Epidermal melanocyte (primary cell): ENCODE results near the gene ACP2.

Source experiments
- DNase-seq: peaks from one replicate; pipeline ENCODE4 v3.0.0; 2011; ENCODE audit warnings: low spot score; ENCODE audit not compliant: insufficient read length

The ACP2 gene, protein sequence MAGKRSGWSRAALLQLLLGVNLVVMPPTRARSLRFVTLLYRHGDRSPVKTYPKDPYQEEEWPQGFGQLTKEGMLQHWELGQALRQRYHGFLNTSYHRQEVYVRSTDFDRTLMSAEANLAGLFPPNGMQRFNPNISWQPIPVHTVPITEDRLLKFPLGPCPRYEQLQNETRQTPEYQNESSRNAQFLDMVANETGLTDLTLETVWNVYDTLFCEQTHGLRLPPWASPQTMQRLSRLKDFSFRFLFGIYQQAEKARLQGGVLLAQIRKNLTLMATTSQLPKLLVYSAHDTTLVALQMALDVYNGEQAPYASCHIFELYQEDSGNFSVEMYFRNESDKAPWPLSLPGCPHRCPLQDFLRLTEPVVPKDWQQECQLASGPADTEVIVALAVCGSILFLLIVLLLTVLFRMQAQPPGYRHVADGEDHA

DNA sequence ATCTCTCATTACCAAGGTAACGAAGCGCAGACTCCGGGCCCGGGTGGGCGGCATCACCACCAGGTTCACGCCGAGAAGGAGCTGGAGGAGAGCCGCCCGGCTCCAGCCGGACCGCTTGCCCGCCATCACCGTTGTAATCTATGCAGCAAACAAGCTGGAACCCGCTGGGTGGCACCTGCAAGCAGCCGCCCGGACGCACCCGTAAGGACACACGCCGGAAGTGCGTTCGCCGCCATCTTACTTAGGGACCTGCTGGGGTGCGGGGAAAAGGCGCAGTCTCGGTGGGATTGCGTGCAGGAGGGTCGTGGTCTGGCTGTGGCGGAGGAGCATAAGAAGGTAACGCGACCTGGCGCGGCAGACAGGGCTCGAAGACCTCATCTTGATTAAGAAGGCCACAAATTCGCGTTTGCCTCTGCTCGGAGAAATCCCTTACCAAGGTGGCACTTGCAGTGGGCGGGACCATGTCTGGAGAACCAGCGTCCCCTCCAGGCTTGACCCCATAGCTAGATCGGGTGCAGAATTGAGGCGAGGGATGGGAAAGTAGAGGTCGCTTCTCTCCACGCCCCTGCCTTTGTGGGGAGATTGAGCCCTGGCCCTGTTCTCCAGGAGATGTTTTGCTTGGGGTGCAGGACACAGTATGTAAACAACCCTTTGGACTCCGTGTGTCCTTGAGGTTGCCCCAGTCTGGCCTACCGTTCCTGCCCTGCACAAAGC is at the start of gene ACP2:
Gene ACP2 (minus strand): TSS at position 151 of the 714 bp plus-strand sequence. CDS start 25 bp downstream, at position 126.
- DNase-seq: peak; percentile 50

DNA sequence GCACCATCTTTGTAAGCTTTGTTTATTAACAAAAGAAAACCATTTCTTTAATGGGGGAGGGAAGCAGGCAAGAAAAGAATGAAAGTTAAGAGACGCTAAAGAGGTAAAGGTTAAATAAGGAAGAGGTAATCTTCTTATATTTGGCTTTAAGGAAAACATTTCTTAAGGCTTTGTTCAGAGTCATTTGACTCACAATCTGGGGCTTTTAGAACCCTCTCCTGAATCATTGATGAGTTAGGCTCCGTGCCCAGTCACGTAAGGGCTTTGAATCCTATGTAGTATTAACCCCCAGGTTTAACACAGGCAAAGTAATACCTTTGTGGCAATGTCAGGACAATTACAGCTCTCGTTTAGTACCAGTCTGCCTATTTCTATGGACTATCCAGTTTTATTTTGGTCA is 47.4 kb upstream of the ACP2 start:
- no peak for DNase-seq

GRCh38 chr11:47295385-47295784 is 46.8 kb upstream of the ACP2 start:
- no peak for DNase-seq

DNA sequence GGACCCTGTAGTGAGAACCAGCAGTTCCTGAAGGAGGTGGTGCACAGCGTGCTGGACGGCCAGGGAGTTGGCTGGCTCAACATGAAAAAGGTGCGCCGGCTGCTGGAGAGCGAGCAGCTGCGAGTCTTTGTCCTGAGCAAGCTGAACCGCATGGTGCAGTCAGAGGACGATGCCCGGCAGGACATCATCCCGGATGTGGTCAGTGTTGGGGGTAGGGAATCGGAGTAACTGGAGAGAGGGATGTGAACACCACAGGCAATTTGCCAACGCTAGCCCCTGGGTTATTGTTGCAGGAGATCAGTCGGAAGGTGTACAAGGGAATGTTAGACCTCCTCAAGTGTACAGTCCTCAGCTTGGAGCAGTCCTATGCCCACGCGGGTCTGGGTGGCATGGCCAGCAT is 41.2 kb upstream of the ACP2 start:
- DNase-seq: no peak

- DNase-seq: no peak
Observed at GRCh38 chr11:47288066-47288465, 39.5 kb upstream of the ACP2 start.

DNA sequence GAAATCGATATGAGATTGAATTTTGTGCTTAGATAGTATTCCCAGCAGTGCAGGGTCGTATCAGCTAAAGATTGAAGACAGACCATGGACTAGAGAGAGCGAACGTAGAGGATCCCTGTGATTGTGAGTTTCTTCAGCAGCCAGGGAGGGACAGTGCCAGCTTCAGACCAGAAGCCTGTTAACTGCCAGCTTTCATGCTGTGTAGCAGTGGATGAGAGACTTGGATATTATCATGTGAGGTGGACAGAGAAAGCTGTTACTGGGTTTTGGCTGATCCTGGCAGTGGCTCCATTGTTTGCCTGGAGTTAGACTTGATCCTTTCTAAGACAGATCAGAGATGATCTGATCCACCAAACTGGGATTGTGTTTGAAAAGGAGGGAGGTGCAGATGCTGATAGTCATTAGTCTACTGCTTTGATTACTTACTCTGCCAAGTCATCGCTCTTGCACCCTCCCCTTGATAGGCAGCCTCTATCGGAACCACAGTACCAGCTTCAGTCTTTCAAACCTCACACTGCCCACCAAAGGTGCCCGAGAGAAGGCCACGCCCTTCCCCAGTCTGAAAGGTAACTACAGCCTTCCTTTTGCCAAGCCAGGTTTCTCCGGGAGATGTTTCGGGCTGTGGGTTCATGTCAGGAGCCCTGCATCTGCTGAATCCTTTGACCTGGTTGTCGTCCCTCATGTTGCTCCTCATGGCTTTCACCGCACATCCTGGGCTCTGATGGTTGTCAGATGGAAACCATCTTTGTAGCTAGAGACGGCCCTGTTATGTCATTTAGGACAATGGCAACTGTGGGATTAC is 37.6 kb upstream of the ACP2 start:
- DNase-seq: no peak

DNA sequence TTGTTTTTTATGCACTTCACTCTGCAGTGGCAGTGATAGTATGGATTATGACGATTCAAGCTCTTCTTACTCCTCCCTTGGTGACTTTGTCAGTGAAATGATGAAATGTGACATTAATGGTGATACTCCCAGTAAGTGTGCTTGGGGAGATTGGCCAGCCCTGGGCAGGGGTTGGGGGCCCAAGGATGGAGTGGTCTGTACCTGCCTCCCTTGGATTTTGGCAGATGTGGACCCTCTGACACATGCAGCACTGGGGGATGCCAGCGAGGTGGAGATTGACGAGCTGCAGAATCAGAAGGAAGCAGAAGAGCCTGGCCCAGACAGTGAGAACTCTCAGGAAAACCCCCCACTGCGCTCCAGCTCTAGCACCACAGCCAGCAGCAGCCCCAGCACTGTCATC is 35.5 kb upstream of the ACP2 start:
- DNase-seq: no peak

DNA sequence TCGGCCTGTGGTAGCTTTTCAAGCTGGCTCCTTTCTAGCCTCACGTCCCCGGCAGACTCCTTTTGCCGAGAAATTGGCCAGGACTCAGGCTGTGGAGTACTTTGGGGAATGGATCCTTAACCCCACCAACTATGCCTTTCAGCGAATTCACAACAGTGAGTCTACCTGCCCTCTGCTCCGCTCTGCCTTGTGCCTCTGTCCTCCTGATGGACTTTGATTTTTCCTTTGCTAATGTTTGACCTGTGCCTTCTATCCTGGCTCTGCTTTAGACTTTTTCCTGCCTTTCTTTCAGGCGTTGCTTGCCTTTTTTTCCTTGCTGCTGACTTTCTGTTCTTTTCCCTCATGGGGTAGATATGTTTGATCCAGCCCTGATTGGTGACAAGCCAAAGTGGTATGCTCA is 33.8 kb upstream of the ACP2 start:
- DNase-seq: no peak

DNA sequence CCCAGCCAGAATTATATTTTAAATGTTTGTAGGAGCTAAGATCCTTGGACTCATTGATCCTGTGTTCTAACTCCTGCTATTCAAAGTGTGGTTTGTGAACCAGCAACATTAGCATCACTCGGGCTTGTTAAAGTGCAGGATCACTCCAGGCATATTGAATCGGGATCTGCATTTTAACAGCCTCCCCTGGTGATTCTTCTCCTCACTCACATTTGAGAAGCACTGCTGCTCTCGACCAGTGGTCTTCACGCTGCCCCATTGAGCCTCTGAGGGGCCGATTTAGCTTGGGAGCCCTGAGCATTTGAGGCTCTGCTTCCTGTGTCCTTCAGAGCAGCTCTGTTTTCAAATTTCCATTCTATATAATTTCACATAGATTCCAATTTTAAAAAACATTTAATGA is 32.2 kb upstream of the ACP2 start:
- no peak for DNase-seq

GRCh38 chr11:47280099-47280498 is 31.5 kb upstream of the ACP2 start:
- no peak for DNase-seq

- no peak for DNase-seq
Observed at GRCh38 chr11:47278769-47279168, 30.2 kb upstream of the ACP2 start.

GRCh38 chr11:47278058-47278457 is 29.4 kb upstream of the ACP2 start:
- DNase-seq: no peak

DNA sequence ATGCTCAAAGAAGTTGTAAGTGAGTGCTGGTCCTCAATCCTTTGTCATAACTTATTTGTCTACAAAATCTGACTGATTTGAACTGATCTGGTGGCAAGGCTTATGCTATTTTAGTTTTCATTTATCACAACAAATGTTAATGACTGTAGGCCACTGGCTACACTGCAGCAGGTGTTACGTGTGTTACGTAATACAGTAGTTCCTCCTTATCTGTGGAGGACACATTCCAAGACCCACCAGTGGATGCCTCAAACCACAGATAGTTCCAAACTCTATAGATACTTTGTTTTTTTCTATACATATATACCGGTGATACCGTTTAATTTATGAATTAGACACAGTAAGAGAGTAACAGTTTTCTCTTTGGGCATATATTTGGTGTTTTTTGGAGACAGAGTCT is 28.3 kb upstream of the ACP2 start:
- no peak for DNase-seq

- no peak for DNase-seq
Observed at GRCh38 chr11:47274495-47275235, 26.1 kb upstream of the ACP2 start.

DNA sequence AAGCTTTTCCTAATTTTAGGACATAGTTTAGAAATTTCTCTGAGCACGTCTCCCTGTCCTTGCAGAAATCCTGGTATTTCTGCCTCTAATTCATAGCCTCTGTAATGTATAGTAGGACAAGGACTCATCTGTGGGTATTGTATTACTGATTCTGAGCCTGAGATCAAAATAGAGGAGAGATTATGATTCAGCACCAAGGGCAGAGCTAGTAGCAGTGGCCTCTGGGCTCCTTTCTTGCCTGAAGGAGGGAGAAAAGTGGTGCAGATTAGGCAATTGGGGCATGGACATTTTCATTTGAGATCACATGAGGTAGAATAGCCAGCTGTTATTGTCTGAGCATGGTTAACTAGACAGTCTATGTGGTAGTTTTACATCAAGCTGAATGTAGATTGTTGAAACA is 24.1 kb upstream of the ACP2 start:
- peak; percentile 14 for DNase-seq

GRCh38 chr11:47271961-47272661 is 23.5 kb upstream of the ACP2 start:
- DNase-seq: no peak

DNA sequence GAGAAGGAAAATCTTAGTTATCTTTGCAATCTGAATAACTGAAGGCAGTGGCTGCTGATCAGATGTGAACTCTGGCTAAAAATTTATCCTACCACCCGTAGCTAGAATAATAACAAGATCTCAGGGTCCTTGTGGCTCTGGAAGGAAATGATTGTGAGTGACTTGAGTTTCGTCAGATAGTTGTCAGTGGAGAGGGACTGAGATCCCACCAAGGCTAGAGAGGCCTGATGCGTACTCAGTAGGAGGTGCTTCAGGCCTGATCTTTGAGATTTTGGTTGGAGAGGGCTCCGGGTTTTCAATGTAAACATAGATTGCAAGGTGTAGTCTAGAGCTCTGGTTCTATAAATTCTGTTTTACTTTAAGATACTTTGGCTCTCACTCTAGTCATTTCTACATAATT is 22.7 kb upstream of the ACP2 start:
- DNase-seq: no peak

DNA sequence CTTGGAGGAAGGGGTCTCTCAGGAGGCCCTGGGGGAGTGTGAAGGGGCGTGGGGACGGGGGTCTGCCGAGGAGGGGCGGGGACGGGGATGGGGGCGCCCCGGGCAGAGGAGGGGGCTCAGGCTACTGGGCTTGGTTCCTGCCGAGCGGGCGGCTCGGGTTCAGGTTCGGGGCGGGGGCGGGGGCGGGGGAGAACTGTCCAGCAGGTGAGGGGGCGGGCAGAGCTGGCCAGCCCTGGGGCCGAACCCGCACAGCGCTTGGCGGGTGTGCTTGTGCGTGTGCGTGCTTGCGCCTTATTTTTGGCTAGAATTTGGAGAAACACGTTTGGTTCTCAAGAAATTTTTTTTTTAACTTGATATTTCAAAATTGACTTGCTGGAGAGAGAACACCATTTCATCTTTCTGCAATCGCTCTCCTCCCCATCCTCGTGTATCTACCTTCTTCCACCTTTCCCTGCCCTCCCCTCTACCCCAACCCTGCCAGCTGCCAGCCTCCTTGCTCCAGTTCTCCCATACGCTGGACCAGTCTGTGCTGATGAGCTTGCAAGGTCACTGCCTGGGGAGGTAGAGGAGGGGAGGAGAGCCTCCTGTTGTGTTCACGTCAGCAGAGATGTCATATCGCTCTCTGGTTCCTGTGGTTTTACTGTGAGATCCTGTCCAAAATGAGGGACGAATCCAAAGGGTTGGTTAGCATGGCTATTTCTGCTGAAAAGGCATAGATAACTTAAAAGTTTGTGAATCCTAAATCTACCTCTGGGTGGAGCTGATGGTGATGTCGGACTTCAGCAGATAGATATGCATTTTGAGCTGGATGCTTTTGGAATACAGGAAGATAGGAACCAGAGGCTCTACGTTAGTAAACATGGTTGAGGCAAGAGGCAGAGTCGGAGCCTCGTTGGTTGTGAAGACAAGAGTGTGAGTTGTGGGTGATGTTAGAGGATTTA is 22.0 kb upstream of the ACP2 start:
- DNase-seq: no peak

DNA sequence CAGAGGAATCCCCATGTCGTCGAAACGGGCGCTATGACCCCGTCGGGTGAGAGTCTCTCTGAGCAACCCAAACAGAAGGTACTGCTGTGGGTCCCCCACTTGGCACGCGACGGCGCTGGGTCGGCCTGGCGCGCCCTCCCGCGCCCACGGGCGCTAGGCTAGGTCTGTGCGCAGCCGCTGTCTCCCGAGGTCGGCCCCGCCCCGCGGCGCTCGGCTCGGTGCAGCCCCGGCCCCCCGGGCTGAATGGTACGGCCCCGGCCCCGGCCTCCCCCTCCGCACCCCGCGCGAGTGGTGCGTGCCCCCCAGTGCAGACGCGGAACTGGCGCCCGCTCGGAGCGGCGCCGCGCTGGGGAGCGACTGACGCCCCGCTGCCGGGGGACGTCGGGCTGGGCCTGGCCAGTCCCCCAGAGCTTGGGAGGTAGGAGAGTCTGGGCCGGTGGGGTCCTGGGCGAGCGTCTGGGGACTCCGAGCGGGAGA is 21.3 kb upstream of the ACP2 start, which contains the start of gene MADD:
Gene MADD (plus strand): TSS at position 305 of the 477 bp plus-strand sequence.
- DNase-seq: peak; percentile 83
